ENCODE measurements around the gene COG4. TPM values are rescaled to one million over a fixed set of nuclear protein-coding genes. Genes with fewer than 3 reads are reported as not detected.
A peak's percentile ranks its signal among the peaks of the same experiment; 100 is the strongest.

COG4 gene
- total RNA-seq, 4 donors from 2014 or later, result 71.3 to 99.0 (median 75.8) TPM

DNA sequence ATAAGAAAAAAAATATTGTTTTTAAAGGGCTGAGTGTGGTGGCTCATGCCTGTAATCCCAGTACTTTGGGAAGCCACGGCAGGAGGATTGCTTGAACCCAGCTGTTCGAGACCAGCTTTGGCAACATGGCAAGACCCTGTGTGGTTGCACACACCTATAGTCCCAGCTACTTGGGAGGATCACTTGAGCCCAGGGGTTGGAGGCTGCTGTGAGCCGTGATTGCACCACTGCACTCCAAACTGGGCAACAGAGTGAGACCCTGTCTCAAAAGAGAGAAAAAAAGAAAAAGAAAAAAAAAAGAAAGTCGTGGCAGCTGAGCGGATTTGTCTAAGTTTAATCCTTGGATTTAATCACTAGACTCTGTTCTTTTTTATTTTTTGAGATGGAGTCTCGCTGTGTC is 75.3 kb downstream of the COG4 start:
- TF ChIP-seq, protein P1, sequence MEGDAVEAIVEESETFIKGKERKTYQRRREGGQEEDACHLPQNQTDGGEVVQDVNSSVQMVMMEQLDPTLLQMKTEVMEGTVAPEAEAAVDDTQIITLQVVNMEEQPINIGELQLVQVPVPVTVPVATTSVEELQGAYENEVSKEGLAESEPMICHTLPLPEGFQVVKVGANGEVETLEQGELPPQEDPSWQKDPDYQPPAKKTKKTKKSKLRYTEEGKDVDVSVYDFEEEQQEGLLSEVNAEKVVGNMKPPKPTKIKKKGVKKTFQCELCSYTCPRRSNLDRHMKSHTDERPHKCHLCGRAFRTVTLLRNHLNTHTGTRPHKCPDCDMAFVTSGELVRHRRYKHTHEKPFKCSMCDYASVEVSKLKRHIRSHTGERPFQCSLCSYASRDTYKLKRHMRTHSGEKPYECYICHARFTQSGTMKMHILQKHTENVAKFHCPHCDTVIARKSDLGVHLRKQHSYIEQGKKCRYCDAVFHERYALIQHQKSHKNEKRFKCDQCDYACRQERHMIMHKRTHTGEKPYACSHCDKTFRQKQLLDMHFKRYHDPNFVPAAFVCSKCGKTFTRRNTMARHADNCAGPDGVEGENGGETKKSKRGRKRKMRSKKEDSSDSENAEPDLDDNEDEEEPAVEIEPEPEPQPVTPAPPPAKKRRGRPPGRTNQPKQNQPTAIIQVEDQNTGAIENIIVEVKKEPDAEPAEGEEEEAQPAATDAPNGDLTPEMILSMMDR (IDR thresholded peaks at IDR 0.05), result no peak

DNA sequence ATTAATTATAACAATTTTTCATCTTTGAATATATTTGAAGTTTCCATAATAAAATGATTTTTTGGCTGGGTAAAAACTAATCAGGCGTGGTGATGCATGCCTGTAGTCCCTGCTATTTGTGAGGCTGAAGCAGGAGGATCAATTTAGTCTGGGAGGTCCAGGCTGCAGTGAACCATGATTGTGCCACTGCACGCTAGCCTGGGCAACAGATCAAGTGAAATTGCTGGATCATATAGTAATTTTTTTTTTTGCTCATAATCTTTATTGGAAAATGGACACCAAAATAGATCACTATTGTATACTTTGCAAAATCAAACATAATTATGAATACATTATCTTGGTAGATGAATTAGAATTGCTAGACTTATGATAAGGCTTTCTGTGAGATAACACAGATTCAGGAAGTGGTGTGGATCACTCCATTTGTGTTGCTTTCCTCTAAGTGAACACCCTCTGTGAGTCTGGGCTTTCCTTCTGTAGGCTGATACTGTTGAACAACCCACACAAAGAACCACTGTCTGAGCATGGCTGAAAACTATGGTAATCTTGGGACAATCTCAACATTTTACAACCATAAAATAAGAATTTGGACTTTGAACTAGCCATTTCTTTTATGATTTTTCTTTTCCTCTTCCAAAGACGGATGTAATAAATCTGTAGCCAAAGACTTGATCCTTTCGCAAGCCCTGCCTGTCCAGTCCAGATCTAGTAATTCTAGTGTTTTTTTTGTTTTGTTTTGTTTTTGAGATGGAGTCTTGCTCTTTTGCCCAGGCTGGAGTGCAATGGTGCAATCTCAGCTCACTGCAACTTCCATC is 78.9 kb downstream of the COG4 start:
- TF ChIP-seq POLR2A (IDR thresholded peaks at IDR 0.05), result no peak
- TF ChIP-seq, protein P1 (IDR thresholded peaks at IDR 0.05), result no peak
- Histone ChIP-seq H3K27me3 (no peaks in the 10 kb centered on the region), H3K4me3 (no peak overlapping the region), H3K4me1 (peaks cover 0 to 10% (median 0%) of the 10 kb centered on the region in 4 donors), H3K9me3 (no peaks in the 10 kb centered on the region), H3K27ac (peak overlapping the region in 2 of 4 donors; percentile 27 to 70), H3K36me3 (no peaks in the 10 kb centered on the region)
- no peak for DNase-seq

More for the DNA sequence above, 75.3 kb downstream of the COG4 start:
- H3K36me3 ChIP-seq, result no peaks in the 10 kb centered on the region
- no peak overlapping the region for H3K4me3 ChIP-seq
- H3K27ac ChIP-seq, result no peak overlapping the region
- H3K27me3 ChIP-seq, result no peaks in the 10 kb centered on the region
- no peaks in the 10 kb centered on the region for H3K9me3 ChIP-seq
- peaks cover 0 to 5% (median 0%) of the 10 kb centered on the region in 4 donors for H3K4me1 ChIP-seq
- no peak for DNase-seq

DNA sequence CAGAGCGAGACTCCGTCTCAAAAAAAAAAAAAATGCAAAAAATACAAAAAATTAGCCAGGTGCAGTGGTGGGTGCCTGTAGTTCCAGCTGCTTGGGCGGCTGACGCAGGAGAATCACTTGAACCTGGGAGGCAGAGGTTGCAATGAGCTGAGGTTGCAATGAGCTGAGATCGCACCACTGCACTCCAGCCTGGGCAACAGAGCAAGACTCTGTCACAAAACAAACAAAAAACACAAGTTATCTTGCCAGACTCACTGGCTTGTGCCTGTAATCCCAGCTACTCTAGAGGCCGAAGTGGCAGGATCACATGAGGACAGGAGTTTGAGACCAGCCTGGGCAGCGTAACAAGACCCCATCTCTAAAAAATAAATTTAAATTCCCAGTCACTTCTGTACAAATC is 81.0 kb downstream of the COG4 start:
- DNase-seq, result no peak
- Histone ChIP-seq H3K9me3 (no peaks in the 10 kb centered on the region), H3K36me3 (no peaks in the 10 kb centered on the region), H3K27ac (no peak overlapping the region), H3K4me3 (no peak overlapping the region), H3K27me3 (no peaks in the 10 kb centered on the region), H3K4me1 (peaks cover 0 to 17% (median 1%) of the 10 kb centered on the region in 4 donors)
- TF ChIP-seq, protein P1 (IDR thresholded peaks at IDR 0.05), result no peak
- no peak for TF ChIP-seq POLR2A (IDR thresholded peaks at IDR 0.05)

DNA sequence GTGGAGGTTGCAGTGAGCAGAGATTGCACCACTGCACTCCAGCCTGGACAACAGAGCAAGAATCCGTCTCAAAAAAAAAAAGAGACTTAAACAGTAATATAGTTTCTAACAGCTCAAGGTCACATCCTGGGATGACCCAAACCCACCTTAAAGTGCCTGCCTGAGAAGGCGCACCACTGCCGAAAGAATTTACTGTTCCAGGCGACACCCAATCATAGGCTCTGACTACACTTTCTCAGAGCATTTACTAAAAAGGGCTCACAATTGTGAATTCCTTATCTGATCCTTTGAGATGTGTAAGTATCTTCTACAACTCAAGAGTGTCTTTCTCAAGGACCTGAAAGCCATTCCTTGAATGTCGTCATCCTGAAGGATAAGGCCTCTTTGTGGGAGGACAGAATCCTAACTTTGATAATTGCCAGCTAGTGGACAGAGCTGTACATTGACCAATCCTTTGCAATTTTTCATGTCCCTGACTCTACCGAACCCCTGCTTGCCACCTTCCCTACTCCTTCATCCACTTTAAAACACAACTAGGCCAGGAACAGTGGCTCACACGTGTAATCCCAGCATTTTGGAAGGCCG is 81.9 kb downstream of the COG4 start:
- H3K36me3 ChIP-seq, result no peaks in the 10 kb centered on the region
- H3K27me3 ChIP-seq, result no peaks in the 10 kb centered on the region
- no peak for DNase-seq

DNA sequence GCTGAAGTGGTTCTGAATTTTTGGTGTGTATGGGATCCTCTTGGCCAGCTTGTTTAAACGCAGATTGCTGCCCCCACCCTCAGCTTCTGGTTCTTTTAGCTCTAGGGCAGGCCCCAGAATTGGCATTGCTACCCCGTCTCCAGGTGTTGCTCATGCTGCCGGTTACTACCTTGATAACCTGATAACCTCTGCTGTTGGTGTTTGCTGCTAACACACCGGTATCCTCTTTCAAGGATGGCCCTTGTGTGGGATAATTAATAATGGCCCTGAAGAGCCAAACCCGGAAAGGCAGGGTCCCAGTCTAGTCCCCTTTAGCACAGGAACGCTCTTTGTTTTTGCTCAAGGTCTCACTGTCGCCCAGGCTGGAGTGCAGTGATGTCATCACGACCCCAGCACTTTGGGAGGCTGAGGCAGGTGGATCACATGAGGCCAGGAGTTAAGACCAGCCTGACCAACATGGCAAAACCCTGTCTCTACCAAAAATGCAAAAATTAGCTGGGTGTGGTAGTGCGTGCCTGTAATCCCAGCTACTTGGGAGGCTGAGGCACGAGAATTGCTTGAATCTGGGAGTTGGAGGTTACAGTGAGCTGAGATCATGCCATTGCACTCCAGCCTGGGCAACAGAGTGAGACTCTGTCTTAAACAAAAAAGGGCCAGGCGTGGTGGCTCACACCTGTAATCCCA is 83.2 kb downstream of the COG4 start:
- TF ChIP-seq, protein P1 (IDR thresholded peaks at IDR 0.05), result no peak
- TF ChIP-seq POLR2A (IDR thresholded peaks at IDR 0.05), result no peak
- H3K27me3 ChIP-seq, result no peaks in the 10 kb centered on the region
- H3K36me3 ChIP-seq, result no peaks in the 10 kb centered on the region
- no peak overlapping the region for H3K4me3 ChIP-seq
- no peak for DNase-seq
- H3K9me3 ChIP-seq, result no peaks in the 10 kb centered on the region
- H3K27ac ChIP-seq, result no peak overlapping the region
- peaks cover 0 to 26% (median 7%) of the 10 kb centered on the region in 4 donors for H3K4me1 ChIP-seq

More for the DNA sequence above, 81.9 kb downstream of the COG4 start:
- no peak for TF ChIP-seq POLR2A (IDR thresholded peaks at IDR 0.05)
- TF ChIP-seq, protein P1 (IDR thresholded peaks at IDR 0.05), result no peak
- Histone ChIP-seq H3K27ac (no peak overlapping the region), H3K9me3 (no peaks in the 10 kb centered on the region), H3K4me3 (no peak overlapping the region), H3K4me1 (peaks cover 0 to 25% (median 7%) of the 10 kb centered on the region in 4 donors)

All from Peyer's patch (tissue), 4 donors.